ENCODE data around the gene ADGRG7.
"Not testable (repeated sequence)": the region's sequence is repeated elsewhere in the genome, so short reads cannot be mapped to it uniquely, and the experiment has no call there.

ADGRG7 gene

GRCh38 chr3:100580147-100580546 is 29.3 kb upstream of the ADGRG7 start:
- WGBS, 2 donors (ENCODE audit: extremely low coverage in 2 of 2, insufficient read length in 2 of 2, insufficient replicate concordance in 1 of 2) = no CpG with 5 or more reads among the region's 2 CpGs
- Histone ChIP-seq H4K8ac (ENCODE audit: low read depth, low read length) (no peak overlapping the region), H3K4ac (ENCODE audit: low read length) (no peak overlapping the region), H4K91ac (ENCODE audit: low read depth, low read length, poor library complexity) (no peak overlapping the region), H2BK5ac (ENCODE audit: low read length) (no peak overlapping the region), H3K36me3 (replicated peaks in 1 of 2; ENCODE audit: control insufficient read depth in 2 of 2, insufficient read depth in 2 of 2, low read length in 2 of 2) (no peaks in the 10 kb centered on the region), H2BK15ac (ENCODE audit: low read length) (no peak overlapping the region), H3K4me1 (ENCODE audit: control insufficient read depth in 2 of 2, insufficient read depth in 1 of 2, low read depth in 1 of 2, low read length in 2 of 2) (no peaks in the 10 kb centered on the region), H3K18ac (ENCODE audit: low read length) (no peak overlapping the region), H3K9ac (ENCODE audit: low read depth, low read length, poor library complexity) (no peak overlapping the region), H2AFZ (ENCODE audit: low read length) (no peak overlapping the region), H3K23ac (ENCODE audit: low read depth, low read length, poor library complexity) (no peak overlapping the region), H3K4me2 (ENCODE audit: insufficient read depth, low read length, poor library complexity, severe bottlenecking) (no peak overlapping the region), H2AK5ac (ENCODE audit: low read depth, low read length) (no peak overlapping the region), H3K4me3 (ENCODE audit: low read length in 2 of 2) (no peak overlapping the region), H3K27me3 (ENCODE audit: control insufficient read depth in 3 of 3, insufficient read depth in 3 of 3, low read depth in 1 of 3, low read length in 3 of 3) (no peaks in the 10 kb centered on the region), H2BK120ac (ENCODE audit: low read depth, low read length) (no peak overlapping the region), H3K79me1 (ENCODE audit: low read depth, low read length) (no peaks in the 10 kb centered on the region), H3K27ac (replicated peaks; ENCODE audit: low read length) (no peak overlapping the region), H3K9me3 (replicated peaks in 1 of 2; ENCODE audit: control insufficient read depth in 2 of 2, insufficient read depth in 1 of 2, low read depth in 1 of 2, low read length in 2 of 2) (peaks cover 0 to 2% of the 10 kb centered on the region in 2 donors), H3K14ac (ENCODE audit: low read length) (no peak overlapping the region), H2BK12ac (ENCODE audit: low read length) (no peak overlapping the region)
- DNase-seq (ENCODE audit: low spot score) = no peak

DNA sequence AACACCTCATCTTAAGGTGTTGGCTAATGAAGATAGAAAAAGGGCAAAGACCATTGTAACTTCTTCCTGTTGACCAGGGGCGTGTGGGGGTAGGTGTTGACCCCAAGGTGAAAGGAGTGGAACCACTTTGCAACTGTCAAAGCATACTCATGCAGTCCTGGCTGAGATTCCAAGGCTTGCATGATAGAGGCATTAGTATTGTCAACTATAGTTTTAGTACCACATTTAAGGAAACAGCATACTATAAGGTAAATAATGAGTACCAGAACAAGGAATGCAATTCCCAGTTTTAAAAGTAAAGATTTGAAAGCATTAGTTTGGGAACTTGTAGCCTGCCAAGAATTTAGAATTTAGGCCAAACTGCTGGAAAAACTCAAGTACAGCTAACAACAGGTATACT is 27.8 kb upstream of the ADGRG7 start:
- Histone ChIP-seq H3K18ac (ENCODE audit: low read length) (no peak overlapping the region), H3K79me1 (ENCODE audit: low read depth, low read length) (no peaks in the 10 kb centered on the region), H2BK15ac (ENCODE audit: low read length) (no peak overlapping the region), H3K9me3 (replicated peaks in 1 of 2; ENCODE audit: control insufficient read depth in 2 of 2, insufficient read depth in 1 of 2, low read depth in 1 of 2, low read length in 2 of 2) (peaks cover 0 to 3% of the 10 kb centered on the region in 2 donors), H3K9ac (ENCODE audit: low read depth, low read length, poor library complexity) (no peak overlapping the region), H4K91ac (ENCODE audit: low read depth, low read length, poor library complexity) (no peak overlapping the region), H3K23ac (ENCODE audit: low read depth, low read length, poor library complexity) (no peak overlapping the region), H2BK12ac (ENCODE audit: low read length) (no peak overlapping the region), H3K4ac (ENCODE audit: low read length) (no peak overlapping the region), H3K36me3 (replicated peaks in 1 of 2; ENCODE audit: control insufficient read depth in 2 of 2, insufficient read depth in 2 of 2, low read length in 2 of 2) (no peaks in the 10 kb centered on the region), H3K4me2 (ENCODE audit: insufficient read depth, low read length, poor library complexity, severe bottlenecking) (no peak overlapping the region), H2AK5ac (ENCODE audit: low read depth, low read length) (no peak overlapping the region), H3K4me1 (ENCODE audit: control insufficient read depth in 2 of 2, insufficient read depth in 1 of 2, low read depth in 1 of 2, low read length in 2 of 2) (no peaks in the 10 kb centered on the region), H2BK5ac (ENCODE audit: low read length) (no peak overlapping the region), H4K8ac (ENCODE audit: low read depth, low read length) (no peak overlapping the region), H3K27me3 (ENCODE audit: control insufficient read depth in 3 of 3, insufficient read depth in 3 of 3, low read depth in 1 of 3, low read length in 3 of 3) (no peaks in the 10 kb centered on the region), H3K27ac (replicated peaks; ENCODE audit: low read length) (no peak overlapping the region), H3K14ac (ENCODE audit: low read length) (no peak overlapping the region), H2AFZ (ENCODE audit: low read length) (no peak overlapping the region), H2BK120ac (ENCODE audit: low read depth, low read length) (no peak overlapping the region), H3K4me3 (ENCODE audit: low read length in 2 of 2) (no peak overlapping the region)
- no CpG with 5 or more reads among the region's 1 CpG for WGBS, 2 donors (ENCODE audit: extremely low coverage in 2 of 2, insufficient read length in 2 of 2, insufficient replicate concordance in 1 of 2)
- DNase-seq (ENCODE audit: low spot score) = no peak

DNA sequence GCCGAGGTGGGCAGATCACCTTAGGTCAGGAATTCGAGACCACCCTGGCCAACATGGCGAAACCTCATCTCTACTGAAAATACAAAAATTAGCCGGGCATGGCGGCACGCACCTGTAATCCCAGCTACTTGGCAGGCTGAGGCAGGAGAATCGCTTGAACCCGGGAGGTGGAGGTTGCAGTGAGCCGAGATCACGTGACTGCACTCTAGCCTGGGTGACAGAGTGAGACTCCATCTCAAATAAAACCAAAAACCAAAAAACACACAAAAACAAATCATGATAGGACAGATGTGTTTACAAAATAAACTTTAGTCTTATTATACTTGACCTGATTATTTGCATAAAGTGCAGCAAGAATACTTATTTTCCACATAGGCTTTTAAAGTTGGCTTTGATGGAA is 27.2 kb upstream of the ADGRG7 start:
- not testable (repeated sequence) for H2AK5ac ChIP-seq (ENCODE audit: low read depth, low read length); H3K79me1 ChIP-seq (ENCODE audit: low read depth, low read length); H3K4me2 ChIP-seq (ENCODE audit: insufficient read depth, low read length, poor library complexity, severe bottlenecking); H3K9me3 ChIP-seq (replicated peaks in 1 of 2; ENCODE audit: control insufficient read depth in 2 of 2, insufficient read depth in 1 of 2, low read depth in 1 of 2, low read length in 2 of 2); H3K9ac ChIP-seq (ENCODE audit: low read depth, low read length, poor library complexity); H4K8ac ChIP-seq (ENCODE audit: low read depth, low read length); H3K18ac ChIP-seq (ENCODE audit: low read length); H3K4me1 ChIP-seq (ENCODE audit: control insufficient read depth in 2 of 2, insufficient read depth in 1 of 2, low read depth in 1 of 2, low read length in 2 of 2); H2BK120ac ChIP-seq (ENCODE audit: low read depth, low read length); H3K4ac ChIP-seq (ENCODE audit: low read length); H3K36me3 ChIP-seq (replicated peaks in 1 of 2; ENCODE audit: control insufficient read depth in 2 of 2, insufficient read depth in 2 of 2, low read length in 2 of 2); H2BK15ac ChIP-seq (ENCODE audit: low read length); DNase-seq (ENCODE audit: low spot score); H4K91ac ChIP-seq (ENCODE audit: low read depth, low read length, poor library complexity); H2BK12ac ChIP-seq (ENCODE audit: low read length); H2AFZ ChIP-seq (ENCODE audit: low read length); H3K23ac ChIP-seq (ENCODE audit: low read depth, low read length, poor library complexity); H2BK5ac ChIP-seq (ENCODE audit: low read length); H3K14ac ChIP-seq (ENCODE audit: low read length); H3K4me3 ChIP-seq (ENCODE audit: low read length in 2 of 2); H3K27ac ChIP-seq (replicated peaks; ENCODE audit: low read length); H3K27me3 ChIP-seq (ENCODE audit: control insufficient read depth in 3 of 3, insufficient read depth in 3 of 3, low read depth in 1 of 3, low read length in 3 of 3)
- no CpG with 5 or more reads among the region's 10 CpGs for WGBS, 2 donors (ENCODE audit: extremely low coverage in 2 of 2, insufficient read length in 2 of 2, insufficient replicate concordance in 1 of 2)

- no peak overlapping the region for H3K4me3 ChIP-seq (ENCODE audit: low read length in 2 of 2)
- H4K8ac ChIP-seq (ENCODE audit: low read depth, low read length) = no peak overlapping the region
- 100% methylated on average over 1 of the region's 3 CpGs for whole genome bisulfite sequencing, 2 donors (ENCODE audit: extremely low coverage in 2 of 2, insufficient read length in 2 of 2, insufficient replicate concordance in 1 of 2)
- no peak overlapping the region for H3K27ac ChIP-seq (replicated peaks; ENCODE audit: low read length)
- H3K9ac ChIP-seq (ENCODE audit: low read depth, low read length, poor library complexity) = no peak overlapping the region
- H3K4ac ChIP-seq (ENCODE audit: low read length) = no peak overlapping the region
- no peak overlapping the region for H3K23ac ChIP-seq (ENCODE audit: low read depth, low read length, poor library complexity)
- no peak overlapping the region for H2BK120ac ChIP-seq (ENCODE audit: low read depth, low read length)
- peaks cover 0 to 3% of the 10 kb centered on the region in 2 donors for H3K9me3 ChIP-seq (replicated peaks in 1 of 2; ENCODE audit: control insufficient read depth in 2 of 2, insufficient read depth in 1 of 2, low read depth in 1 of 2, low read length in 2 of 2)
- no peaks in the 10 kb centered on the region for H3K79me1 ChIP-seq (ENCODE audit: low read depth, low read length)
- H2BK5ac ChIP-seq (ENCODE audit: low read length) = no peak overlapping the region
- H3K4me2 ChIP-seq (ENCODE audit: insufficient read depth, low read length, poor library complexity, severe bottlenecking) = no peak overlapping the region
- no peak overlapping the region for H3K18ac ChIP-seq (ENCODE audit: low read length)
- H3K14ac ChIP-seq (ENCODE audit: low read length) = no peak overlapping the region
- no peak overlapping the region for H2BK12ac ChIP-seq (ENCODE audit: low read length)
- peaks cover 0 to 2% (median 0%) of the 10 kb centered on the region in 3 experiments for H3K27me3 ChIP-seq (ENCODE audit: control insufficient read depth in 3 of 3, insufficient read depth in 3 of 3, low read depth in 1 of 3, low read length in 3 of 3)
- no peak overlapping the region for H2AK5ac ChIP-seq (ENCODE audit: low read depth, low read length)
- no peak overlapping the region for H2BK15ac ChIP-seq (ENCODE audit: low read length)
- DNase-seq (ENCODE audit: low spot score) = no peak
- H3K4me1 ChIP-seq (ENCODE audit: control insufficient read depth in 2 of 2, insufficient read depth in 1 of 2, low read depth in 1 of 2, low read length in 2 of 2) = no peaks in the 10 kb centered on the region
- no peak overlapping the region for H2AFZ ChIP-seq (ENCODE audit: low read length)
- H4K91ac ChIP-seq (ENCODE audit: low read depth, low read length, poor library complexity) = no peak overlapping the region
- H3K36me3 ChIP-seq (replicated peaks in 1 of 2; ENCODE audit: control insufficient read depth in 2 of 2, insufficient read depth in 2 of 2, low read length in 2 of 2) = no peaks in the 10 kb centered on the region
These were observed 25.2 kb upstream of the ADGRG7 start for GRCh38 chr3:100584101-100584660.
